Left ventricle myocardium superior (tissue), 1 donor: ENCODE measurements around the gene KLF6. TPM values are rescaled to one million over a fixed set of nuclear protein-coding genes. Genes with fewer than 3 reads are reported as not detected.
A peak's percentile ranks its signal among the peaks of the same experiment; 100 is the strongest.
"Not testable (repeated sequence)": the region's sequence is repeated elsewhere in the genome, so short reads cannot be mapped to it uniquely, and the experiment has no call there.

Experiments
- ATAC-seq: fragments of 200-7000 bp; cut with Tn5 transposase; one replicate; pipeline ENCODE4 v1.9.1; 2020; ENCODE audit warnings: mild to moderate bottlenecking, moderate library complexity
- DNase-seq: peaks from one replicate; pipeline ENCODE4 v3.0.0-alpha.2; 2020
- intact Hi-C: fragments of 100-400 bp; cut with micrococcal nuclease; formaldehyde crosslinking; loops from one replicate; pipeline ENCODE4 v1.11.0; 2022
- total RNA-seq: library from RNA; stranded (reverse); fragmentation: NEBNext Ultra II Directional; extraction: Animal tissue kit (Norgen Biotek cat#: 25700); gene quantifications from one replicate; pipeline ENCODE4 v1.2.1, GENCODE V29; 2021
- donor health status: DM: no; HTN: yes; CAD: no; lungs with severe emphysema.

KLF6 gene
- total RNA-seq, 1 donor from 2014 or later: 62.0 TPM

GRCh38 chr10:3749011-3749410 lies 36.0 kb downstream of the KLF6 start:
- ATAC-seq: peak; percentile 30
- intact Hi-C loops: no loop called here
- DNase-seq: no peak

DNA sequence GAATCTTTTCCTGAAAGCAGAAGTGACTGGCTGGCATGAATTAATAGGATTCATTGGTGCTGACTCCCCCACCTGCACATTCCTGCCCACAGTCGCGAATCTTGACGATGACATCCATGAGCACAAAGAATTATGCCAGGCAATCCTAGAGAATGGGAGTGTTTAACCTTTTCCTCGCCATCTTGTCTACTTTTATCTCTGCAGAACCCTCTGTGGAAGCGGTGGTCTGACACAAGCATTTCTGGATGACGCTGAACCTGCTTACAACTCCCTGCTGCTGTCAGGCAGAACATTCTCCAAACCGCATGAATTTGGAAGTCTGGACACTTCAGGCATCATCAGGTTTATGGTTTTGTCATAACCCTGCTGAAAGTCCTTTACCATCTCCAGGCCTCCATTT lies 36.5 kb downstream of the KLF6 start:
- DNase-seq (no peak), ATAC-seq (no peak)
- intact Hi-C loops: no loop called here

DNA sequence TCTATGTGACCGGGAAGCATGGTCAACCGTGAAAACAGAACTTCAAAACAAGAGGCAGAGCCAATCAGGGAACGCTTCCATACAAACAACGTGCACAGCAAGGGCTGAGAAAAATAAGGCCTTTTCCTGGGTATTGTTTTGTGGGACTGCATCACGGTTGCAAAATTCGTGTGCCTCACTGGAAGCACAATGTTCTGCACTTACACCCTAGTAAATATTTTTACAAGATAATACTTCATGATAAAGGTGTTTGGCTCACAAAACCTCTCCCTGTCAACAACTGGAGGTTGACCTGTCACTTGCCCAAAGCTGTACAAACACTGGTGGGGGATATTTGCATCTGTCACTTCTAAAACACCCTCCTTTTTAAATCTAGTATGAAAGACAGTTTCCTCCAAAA lies 37.0 kb downstream of the KLF6 start:
- ATAC-seq (peak; percentile 33), DNase-seq (no peak)
- intact Hi-C loops: no loop called here

DNA sequence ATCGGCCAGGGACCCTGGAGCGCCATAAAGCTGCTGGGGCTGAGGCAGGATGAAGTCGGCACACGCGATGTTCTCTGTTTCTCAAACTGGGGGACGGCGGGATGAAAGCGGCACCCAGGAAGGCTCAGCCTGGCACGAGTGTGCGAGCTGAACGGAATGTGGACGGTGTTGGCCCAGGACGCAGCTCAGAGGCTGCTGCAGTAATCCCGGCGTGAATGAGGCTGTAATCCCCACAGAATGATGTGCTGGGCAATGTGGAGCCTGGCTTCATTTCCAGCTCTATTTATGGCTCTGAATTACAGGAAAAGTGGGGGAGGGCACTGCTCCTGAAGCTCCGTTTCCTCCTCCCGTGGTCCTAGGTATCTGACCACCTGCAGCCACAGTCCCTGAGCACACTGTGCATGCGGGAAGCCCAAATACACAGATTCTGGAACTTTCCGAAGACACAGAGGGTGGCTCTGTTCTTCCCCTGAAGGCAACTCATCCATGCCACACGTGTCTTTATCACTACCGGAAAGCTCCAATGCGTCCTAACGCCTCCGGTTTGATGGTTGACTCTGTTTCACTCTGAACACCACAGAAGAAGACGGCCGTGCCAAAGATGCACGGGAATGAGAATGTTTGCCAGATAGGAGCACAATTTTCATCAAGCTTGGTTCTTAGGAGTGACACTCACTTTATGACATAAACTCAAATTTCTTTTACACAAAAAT lies 37.6 kb downstream of the KLF6 start:
- no peak for DNase-seq
- peak; percentile 49 for ATAC-seq
- intact Hi-C loops: no loop called here

GRCh38 chr10:3746634-3747033 lies 38.4 kb downstream of the KLF6 start:
- intact Hi-C loops: no loop called here
- no peak for ATAC-seq

GRCh38 chr10:3745521-3745920 lies 39.5 kb downstream of the KLF6 start:
- intact Hi-C loops: no loop called here
- ATAC-seq: no peak
- DNase-seq: no peak

More at GRCh38 chr10:3746634-3747033, 38.4 kb downstream of the KLF6 start:
- DNase-seq: no peak

DNA sequence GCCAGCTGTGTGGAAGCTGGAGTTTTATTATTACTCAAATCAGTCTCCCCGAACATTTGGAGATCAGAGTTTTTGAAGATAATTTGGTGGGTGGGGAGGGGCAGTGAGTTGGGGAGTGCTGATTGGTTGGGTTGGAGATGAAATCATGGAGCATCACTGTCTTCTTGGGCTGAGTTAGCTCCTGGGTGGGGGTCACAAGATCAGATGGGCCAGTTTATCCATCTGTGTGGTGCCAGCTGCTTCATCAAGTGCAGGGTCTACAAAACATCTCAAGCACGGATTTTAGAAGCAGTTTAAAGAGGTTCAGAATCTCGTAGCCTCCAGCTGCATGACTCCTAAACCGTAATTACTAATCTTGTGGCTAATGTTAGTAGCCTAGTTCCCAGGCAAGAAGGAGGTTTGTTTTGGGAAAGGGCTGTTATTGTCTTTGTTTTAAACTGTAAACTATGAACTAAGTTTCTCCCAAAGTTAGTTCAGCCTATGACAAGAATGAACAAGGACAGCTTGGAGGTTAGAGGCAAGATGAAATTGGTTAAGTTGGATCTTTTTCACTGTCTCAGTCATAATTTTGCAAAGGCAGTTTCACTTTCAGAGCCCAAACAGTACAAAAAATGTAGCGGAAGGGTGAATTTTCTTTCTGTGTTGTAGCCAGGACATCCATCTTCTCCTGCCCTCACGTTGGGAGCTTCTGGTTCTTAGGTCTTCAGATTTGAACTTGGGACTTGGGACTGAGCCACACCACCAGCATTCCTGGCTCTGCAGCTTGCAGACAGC lies 43.1 kb downstream of the KLF6 start:
- DNase-seq (no peak), ATAC-seq (no peak)
- intact Hi-C loops: no loop called here

- intact Hi-C loops: no loop called here
- DNase-seq: no peak
- ATAC-seq: no peak
These were observed 44.7 kb downstream of the KLF6 start for GRCh38 chr10:3740157-3740871.

DNA sequence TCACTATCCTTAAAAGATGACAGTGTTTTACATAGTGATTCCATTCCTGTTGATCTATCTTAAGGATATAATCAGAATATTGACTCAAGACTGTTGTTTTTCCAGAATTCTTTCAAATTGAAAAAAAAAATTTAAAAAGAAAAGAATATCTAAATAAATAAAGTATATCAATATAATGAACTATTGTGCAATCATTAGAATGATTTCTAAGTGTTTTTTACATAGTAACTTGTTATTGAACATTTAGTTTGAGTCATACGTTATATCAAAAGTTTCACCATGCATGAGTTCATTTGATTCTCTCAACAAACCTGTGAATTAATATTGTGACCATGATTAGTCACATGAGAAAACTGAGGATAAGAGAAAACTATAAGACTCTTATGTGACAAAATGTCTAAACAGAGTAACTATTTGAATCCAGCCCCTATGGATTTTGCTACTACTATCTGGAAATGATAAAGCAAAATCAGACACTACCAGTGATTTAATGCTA lies 46.1 kb downstream of the KLF6 start:
- DNase-seq (no peak), ATAC-seq (no peak)
- intact Hi-C loops: no loop called here

DNA sequence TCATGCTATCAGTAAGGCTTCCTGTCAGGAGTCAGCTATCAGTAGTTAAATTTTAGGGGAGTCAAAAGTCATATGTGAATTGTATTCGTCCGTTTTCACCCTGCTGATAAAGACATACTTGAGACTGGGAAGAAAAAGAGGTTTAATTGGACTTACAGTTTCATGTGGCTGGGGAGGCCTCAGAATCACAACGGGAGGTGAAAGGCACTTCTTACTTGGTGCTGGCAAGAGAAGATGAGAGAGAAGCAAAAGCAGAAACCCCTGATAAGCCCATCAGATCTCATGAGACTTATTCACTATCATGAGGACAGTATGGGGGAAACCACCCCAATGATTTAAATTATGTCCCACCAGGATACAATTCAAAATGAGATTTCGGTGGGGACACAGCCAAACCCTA lies 47.1 kb downstream of the KLF6 start:
- intact Hi-C loops: no loop called here
- DNase-seq (no peak), ATAC-seq (no peak)

DNA sequence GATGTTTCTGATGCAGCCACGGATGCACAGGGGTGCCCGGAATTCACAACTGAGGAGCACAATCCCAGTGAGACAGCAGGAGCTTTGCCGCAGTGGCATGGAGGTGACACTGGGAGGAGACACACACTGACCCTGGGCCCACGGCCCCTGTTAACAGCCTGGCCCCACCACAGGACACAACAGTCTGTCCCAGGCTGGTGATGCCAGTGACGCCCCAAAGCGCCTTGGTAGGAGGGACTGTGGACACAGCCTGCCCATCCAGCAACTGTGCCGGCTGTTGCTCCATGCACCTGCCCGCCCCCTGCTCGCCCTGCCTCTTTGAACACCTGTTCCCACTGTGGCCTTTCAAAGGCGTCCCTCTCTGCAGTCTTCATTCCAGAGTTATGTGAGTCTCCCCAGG lies 49.8 kb downstream of the KLF6 start:
- intact Hi-C loops: no loop called here
- peak; percentile 44 for ATAC-seq
- DNase-seq: no peak

GRCh38 chr10:3734111-3734510 lies 50.9 kb downstream of the KLF6 start:
- no peak for ATAC-seq
- DNase-seq: no peak
- intact Hi-C loops: no loop called here

GRCh38 chr10:3732183-3732582 lies 52.8 kb downstream of the KLF6 start:
- not testable (repeated sequence) for ATAC-seq

DNA sequence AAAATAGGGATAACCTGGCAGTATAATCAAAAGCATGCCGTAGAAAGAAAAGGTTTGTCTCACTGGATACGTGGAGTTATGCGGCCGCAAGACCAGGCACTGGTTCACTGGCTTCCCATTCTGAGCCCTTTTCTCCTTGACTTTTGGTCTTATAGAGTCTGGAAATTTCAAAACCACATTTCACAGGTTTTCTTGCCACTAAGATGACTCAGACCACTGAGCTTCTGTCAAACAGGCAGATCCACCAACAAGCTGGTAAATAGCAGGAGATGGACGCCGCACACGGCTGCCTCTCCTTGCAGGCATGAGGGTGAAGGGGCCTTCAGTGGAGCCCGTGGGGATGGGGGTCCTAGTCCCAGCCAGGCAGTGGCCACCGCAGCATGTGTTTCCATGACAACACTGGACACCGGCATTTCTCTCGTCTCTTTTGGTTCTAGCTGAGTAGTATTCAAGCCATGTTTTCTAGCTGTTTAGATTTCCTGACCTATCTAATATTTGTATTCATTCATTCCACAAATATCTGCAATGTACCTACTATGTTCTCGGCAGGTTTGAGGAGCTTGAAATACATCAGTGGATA lies 55.5 kb downstream of the KLF6 start:
- intact Hi-C loops: no loop called here
- DNase-seq: no peak
- ATAC-seq: no peak

More at GRCh38 chr10:3732183-3732582, 52.8 kb downstream of the KLF6 start:
- intact Hi-C loops, DNase-seq: not testable (repeated sequence)

DNA sequence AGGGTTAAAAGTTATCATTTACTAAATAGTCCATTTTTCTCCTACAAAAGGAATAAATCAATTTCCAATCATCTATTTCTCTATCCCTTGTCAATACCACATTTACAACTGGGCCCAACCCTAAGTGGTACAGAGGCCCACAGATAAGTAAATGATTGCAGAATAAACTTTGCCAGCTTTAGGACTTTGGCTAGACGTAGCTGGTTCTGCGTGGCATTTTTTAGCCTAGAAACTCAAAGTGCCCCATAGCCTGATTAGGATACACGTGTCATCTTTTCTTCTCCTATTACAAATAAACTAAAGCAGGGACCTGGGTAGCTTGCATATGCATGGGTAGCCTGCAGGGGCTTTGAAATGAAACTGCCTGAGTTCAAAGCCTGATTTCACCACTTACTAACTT lies 56.4 kb downstream of the KLF6 start:
- no peak for DNase-seq
- no peak for ATAC-seq
- intact Hi-C loops: no loop called here

GRCh38 chr10:3727268-3727667 lies 57.7 kb downstream of the KLF6 start:
- ATAC-seq: no peak
- intact Hi-C loops: no loop called here

More at GRCh38 chr10:3727268-3727667, 57.7 kb downstream of the KLF6 start:
- DNase-seq: no peak
